Stimulated activated CD4-positive, alpha-beta T cell treated with anti-CD3 and anti-CD28 coated beads, Interleukin-2, amount 100 ng/mL, for 48 hours (primary cell): ENCODE results near the gene SPRED3.
"Not testable (repeated sequence)": the region's sequence is repeated elsewhere in the genome, so short reads cannot be mapped to it uniquely, and the experiment has no call there.

Experiments
- DNase-seq, 2 donors: peaks; one replicate each; pipeline ENCODE4 v3.0.0-alpha.2; 2020

SPRED3 gene, protein sequence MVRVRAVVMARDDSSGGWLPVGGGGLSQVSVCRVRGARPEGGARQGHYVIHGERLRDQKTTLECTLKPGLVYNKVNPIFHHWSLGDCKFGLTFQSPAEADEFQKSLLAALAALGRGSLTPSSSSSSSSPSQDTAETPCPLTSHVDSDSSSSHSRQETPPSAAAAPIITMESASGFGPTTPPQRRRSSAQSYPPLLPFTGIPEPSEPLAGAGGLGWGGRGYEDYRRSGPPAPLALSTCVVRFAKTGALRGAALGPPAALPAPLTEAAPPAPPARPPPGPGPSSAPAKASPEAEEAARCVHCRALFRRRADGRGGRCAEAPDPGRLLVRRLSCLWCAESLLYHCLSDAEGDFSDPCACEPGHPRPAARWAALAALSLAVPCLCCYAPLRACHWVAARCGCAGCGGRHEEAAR

DNA sequence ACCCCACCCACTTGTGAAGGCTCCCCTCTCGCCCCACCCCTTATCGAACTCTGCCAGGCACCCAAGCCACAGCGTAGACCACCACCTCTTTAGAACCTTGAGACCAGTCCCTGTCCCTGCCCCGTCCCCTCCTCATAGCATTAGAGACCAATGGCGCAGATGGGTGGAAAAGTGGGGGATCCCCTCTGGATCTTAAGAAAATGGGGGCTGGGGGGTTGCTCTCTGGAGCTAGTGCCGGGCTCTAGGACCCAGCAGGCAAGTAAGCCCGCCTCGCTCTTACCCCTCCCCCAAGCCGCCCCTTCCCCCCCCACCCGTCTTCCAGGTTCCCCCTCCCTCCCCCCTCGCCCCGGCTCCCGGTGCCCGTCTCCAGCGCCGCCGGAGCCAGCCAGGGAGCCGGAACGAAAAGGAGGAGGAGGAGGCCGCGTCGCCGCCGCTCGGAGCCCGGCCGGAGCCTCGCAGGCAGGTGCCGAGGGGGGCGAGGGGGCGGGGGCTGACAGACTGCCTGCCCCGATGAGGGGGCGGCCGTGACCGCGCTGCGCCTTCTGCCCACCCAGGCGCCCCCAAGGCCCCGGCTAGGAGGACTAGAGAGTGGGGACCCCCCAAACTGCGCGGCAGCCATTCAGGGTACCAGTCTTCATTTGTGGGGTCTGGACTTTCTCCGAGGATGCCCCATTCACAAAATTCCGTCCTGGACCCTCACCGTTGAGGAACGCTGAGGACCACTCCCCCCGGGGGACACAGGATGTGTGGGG lies at the start of gene SPRED3:
Gene SPRED3 (plus strand): TSS at position 349 of the 752 bp plus-strand sequence. CDS start 1,606 bp downstream, outside the sequence.
- no peak for DNase-seq

DNA sequence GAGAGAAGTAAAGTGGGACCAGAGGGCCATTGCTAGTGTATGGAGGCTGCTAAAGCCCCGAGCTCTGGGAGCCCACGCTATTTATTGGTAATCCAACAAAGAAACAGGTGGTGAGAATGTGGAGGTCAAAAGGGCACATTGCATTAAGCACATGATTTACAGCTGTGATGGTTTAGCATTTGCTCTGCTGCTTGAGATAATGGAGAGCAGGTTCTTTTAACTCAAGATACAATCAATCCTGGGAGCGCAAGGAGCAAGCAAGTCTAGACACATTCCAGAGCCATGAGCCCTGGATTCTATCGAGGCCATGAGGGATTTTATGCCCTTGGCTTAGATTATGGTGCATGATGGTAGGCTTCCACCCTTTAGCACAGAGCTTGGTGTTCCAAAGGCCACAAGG lies 49.5 kb upstream of the SPRED3 start:
- not testable (repeated sequence) for DNase-seq

DNA sequence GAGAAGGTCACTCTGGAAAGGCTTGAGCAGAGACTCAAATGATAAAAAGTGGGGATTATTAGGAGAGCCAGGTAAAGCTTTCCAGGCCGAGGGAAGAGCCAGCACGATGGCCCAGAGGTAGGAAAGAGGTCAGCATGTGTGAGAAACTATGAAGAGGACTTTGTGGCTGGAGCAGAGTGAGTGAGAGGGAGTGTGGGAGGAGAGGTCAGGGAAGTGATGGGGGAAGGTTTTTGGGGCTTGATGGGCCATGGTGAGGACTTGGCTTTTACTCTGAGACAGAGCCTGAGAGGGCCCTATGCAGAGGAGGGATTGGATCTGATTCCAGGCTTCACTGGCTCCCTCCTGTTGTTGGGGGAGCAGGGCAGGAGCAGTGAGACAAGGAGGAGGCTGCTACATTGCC lies 47.6 kb upstream of the SPRED3 start:
- no peak for DNase-seq

DNA sequence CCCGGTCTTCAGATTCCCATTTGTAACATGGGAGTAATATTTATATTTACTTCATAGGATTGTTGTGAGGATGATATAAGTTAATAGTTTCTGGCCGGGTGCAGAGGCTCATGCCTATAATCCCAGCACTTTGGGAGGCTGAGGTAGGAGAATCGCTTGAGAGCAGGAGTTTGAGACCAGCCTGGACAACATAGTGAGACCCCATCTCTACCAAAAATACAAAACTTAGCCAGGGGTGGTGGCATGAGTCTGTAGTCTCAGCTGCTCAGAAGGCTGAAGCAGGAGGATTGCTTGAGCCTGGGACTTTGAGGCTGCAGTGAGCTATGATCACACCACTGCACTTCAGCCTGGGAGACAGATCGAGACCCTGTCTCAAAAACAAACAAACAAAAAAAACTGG lies 41.7 kb upstream of the SPRED3 start:
- no peak for DNase-seq

DNA sequence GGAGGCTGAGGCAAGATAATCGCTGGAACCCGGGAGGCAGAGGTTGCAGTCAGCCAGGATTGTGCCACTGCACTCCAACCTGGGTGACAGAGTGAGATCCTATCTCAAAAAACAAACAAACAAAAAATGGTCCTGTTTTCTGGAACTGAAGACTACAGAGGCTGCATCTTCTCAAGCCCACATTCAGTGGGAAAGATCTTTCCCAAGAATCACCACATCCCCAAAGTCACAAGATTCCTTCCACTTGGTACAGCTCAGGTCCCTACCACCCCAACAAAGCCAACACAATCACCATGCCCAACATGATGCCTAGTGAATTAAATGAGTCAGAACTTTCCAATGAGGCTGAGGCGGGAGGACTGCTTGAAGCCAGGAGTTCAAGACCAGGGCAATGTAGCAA lies 37.6 kb upstream of the SPRED3 start:
- no peak for DNase-seq

DNA sequence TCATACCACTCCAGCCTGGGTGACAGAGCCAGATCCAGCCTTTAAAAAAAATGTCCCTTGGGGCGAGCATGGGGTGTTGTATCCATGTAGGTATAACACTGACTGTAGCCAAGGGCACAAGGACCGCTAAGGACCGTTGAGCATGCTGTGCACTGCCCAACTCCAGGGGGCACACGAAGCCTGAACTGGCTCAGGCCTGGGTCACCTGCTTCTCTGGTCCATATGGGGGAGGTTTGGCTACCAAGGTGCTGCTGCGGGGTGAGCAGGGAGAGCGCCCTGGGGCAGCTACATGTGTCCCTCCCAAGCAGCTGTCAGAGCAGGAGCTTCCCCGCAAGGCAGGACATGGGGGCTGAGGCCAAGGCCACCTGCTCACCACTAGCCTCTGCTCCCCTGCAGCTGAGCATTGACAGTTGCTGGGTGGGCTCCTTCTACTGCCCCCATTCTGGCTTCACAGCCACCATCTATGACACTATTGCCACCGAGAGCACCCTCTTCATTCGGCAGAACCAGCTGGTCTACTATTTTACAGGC lies 36.6 kb upstream of the SPRED3 start:
- no peak for DNase-seq

DNA sequence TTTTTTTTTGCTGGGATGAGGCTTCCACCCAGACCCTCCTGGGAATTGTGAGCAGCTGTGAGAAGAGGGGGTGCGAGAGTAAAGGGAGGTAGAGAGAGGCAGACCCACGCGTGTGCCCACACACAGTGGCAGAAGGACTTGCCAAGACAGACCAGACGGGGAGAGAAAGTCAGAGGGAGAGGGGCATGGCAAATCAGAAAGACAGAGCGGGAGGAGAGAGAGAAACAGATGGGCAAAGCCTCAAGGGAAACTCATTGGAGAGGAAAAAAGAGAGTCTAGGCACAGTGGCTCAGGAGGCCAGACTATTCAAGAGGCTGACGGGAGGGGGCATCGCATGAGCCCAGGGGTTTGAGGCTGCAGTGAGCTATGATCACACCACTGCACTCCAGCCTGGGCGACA lies 35.9 kb upstream of the SPRED3 start:
- DNase-seq = no peak

DNA sequence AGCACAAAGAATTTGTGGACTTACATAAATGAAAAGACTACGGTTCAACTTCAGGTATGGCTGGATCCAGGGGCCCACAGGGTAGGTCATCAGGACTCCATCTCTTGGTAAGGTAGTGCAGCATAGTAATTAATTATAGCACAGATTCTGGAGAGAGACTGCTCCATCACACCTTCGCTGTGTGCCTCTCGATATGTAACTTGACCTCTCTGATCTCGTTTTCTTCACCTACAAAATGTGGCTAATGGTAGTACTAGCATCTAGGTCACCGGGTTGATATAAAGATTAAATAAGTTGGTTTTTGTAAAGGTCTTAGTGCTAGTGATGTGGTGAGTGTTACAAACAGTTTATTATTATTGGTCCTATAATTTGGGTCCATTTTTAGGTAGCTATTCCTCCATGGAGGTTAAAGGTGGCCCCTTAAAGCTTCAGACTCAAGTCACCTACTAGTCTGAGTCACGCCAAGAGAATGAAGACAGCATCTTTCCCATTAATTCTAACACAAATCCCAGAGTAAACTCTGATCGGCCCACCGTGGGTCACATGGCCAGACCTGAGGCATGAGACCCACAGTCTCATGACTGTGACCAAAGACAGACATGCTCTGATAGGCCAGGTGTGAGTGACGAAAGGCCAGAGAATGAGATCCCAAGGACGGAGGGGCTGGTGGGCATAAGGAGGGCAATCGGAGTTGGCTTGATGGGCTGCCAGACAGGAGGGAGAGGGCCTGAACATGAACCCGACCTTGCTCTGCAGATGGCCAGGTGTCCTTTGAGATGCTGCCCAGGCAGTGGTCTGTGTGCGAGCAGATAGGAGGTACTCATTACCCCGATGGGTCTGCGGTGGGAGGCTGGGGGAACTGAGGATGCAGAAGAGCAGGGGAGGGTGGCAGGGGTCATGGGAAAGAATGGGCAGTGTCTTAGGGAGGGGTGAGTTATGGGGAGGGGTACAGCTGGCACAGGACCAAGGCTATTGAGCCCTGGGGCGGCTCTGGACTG lies 32.5 kb upstream of the SPRED3 start:
- no peak for DNase-seq

DNA sequence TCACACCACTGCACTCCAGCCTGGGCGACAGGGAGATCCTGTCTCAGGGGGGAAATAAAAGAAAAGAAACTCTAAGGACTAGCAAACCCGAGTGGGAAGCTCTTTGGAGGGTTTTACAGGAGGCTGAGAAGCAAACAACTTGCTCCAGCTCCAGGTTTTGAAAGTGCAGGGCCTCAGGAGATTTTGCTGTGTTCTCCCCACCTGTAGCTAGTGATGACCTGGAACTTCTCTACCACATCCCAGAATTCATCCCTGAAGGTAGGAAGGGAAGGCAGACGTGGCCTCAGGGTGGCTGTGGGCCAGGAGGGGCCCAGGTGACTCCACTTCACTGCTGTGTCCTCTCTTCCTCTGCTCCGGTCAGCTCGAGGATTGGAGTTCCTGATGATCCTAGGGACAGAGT lies 30.4 kb upstream of the SPRED3 start:
- no peak for DNase-seq

DNA sequence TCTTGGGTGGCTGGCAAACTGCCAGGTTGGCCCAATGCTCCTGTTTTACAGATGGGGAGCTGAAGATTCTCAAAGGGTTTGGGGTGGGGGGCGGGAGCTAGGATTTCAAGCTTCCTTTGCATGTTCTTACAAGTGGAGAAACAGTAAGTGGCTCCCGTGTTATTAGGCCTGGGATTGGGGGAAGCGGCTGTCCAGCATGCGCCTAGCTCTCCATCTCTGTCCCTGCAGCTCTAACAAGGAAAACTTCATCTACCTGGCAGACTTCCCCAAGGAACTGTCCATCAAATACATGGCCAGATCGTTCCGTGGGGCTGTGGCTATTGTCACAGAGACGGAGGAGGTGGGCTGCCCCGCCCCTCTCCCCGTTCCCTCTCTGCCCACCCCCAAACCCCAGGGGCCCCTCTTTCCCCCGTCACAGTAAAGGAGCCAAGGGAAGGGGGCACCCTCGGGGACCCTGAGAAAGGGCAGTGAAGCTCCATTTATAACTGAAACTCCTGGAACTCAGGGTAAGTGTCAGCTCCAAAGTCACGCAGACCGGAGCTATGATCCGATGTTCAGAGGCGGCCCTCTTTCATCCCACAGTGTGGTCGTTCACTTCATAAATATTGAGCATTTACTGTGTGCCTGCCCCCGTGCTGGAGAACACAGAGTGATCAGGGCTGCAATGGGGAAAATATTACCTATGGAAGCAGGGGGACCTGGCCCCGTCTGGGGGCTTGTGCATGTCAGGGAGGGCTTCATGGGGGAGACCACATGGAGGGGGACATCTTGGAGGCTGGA lies 29.1 kb upstream of the SPRED3 start:
- no peak for DNase-seq

DNA sequence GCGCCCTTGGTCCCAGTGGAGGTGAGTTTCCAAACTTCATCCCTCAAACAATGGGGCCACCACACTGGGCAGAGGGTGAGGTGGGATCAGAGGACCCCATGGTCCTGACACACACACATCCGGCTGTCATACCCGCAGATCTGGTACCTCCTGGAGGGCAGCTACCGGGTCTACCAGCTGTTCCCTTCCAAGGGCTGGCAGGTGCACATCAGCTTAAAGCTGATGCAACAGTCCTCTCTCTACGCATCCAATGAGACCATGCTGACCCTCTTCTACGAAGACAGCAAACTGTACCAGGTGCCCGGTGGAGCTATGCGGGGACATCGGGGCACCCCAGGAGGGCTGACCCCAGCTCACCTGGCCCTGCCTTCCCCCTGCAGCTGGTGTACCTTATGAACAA lies 28.1 kb upstream of the SPRED3 start:
- no peak for DNase-seq

DNA sequence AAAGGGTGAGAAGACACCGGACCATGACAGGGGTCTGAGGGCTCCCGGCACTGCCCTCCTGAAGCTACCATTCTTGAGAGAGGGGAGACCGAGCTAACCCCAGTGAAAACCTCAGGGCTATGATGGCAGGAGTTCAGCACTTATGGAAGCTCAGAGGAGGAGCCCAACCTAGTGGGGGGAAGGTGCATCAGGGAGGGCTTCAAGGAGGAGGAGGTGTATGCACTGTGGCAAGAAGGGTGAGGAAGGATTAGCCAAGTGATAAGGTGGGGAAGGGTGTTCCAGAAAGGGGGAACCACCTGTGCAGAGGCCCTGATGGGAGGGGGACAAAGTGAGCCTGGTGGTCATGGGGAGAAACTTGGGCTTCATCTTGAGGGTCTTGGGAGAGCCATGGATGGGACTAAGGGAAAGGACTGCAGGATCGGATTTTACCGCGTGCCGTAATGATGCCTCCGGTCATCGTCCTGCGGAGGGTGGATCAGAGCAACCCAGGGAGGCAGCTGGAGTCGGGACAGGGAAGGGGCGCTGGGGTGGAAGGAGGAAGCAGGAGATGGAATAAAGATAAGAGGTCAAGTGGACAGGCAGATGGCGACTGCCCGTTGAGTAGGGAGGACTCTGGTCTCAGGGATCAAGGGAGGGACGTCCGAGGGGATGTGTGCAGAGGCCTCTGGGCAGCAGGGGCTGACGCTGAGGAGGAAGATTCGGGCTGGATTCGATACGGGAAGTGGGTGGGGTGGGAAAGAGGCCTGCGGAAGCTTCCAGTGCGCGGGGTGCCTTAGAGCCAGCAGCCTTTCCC lies 27.5 kb upstream of the SPRED3 start:
- DNase-seq = no peak

DNA sequence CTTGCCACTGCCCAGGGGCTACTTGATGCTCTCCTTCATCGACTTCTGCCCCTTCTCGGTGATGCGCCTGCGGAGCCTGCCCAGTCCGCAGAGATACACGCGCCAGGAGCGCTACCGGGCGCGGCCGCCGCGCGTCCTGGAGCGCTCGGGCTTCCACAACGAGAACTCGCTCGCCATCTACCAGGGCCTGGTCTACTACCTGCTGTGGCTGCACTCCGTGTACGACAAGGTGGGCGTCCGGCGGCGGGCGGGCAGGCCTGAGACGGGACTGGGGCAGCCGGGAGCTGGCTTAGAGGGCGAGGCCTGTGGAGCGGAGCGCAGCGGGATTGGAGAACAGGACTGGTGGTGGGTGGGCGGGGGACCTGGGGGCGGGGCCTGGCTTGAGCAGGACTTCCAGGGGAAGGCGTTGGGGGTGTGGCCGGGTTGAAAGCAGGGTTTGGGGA lies 26.8 kb upstream of the SPRED3 start:
- peak; percentile 65 to 69 for DNase-seq

DNA sequence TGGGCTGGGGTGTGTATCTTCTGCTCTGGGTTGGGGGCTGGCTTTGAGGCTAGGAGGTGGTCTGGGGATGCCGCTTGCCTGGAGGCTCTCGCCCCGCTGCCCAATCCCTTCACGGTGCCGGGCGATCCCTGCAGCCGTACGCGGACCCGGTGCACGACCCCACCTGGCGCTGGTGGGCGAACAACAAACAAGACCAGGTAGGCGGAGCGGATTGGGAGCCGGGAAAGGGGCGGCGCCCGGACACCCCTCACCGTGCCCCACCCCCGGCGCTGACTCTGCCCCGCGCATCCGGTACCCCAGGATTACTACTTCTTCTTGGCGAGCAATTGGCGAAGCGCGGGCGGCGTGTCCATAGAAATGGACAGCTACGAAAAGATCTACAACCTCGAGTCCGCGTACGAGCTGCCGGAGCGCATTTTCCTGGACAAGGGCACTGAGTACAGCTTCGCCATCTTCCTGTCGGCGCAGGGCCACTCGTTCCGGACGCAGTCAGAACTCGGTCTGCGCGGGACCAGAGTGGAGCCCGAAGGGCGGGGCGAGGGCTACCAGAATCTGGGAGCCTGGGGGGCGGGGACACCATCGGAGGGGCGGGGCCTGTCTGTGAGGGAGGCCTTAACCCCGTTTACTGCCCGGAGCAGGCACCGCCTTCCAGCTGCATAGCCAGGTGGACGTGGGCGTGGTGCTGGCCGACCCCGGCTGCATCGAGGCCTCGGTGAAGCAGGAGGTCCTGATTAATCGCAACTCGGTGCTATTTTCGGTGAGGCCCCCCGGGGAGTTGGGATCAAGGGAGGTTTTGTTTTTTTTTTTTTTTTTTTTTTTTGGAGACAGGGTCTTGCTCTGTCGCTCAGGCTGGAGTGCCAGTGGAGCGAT lies 26.2 kb upstream of the SPRED3 start:
- DNase-seq = peak; percentile 85 to 87

DNA sequence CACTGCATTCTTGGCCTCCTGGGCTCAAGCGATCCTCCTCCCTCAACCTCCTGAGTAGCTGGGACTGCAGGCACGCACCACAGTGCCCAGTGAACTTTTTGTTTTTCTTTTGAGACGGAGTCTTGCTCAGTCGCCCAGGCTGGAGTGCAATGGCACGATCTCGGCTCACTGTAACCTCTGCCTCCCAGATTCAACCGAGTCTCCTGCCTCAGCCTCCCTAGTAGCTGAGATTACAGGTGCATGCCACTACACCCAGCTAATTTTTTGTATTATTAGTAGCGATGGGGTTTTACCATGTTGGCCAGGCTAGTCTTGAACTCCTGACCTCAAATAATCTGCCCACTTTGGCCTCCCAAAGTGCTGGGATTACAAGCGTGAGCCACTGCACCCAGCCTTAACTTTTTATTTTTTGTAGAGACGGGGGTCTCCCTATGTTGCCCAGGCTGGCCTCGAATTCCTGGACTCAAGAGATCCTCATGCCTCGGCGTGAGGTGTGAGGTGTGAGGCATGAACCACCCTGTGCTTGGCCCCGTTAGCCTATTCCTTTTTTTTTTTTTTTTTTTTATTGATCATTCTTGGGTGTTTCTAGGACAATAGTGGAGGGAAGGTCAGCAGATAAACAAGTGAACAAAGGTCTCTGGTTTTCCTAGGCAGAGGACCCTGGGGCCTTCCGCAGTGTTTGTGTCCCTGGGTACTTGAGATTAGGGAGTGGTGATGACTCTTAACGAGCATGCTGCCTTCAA lies 25.4 kb upstream of the SPRED3 start:
- DNase-seq = not testable (repeated sequence)

DNA sequence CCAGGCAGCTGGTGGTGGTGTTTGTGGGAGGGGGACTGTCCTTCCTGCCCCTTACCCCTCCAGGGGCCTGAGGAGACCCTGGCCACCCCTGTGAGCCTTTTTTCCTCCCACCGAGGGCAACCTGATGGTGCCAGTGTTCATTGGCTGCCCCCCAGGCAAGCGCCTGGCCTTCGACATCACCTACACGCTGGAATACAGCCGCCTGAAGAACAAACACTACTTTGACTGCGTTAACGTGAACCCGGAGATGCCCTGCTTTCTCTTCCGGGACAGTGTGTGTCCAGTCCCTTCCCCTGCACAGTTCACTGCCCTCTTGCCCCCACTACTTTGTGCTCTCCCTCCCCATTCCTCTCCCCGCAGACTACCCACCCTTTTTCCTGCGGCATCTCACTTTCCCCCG lies 21.5 kb upstream of the SPRED3 start:
- DNase-seq = no peak

DNA sequence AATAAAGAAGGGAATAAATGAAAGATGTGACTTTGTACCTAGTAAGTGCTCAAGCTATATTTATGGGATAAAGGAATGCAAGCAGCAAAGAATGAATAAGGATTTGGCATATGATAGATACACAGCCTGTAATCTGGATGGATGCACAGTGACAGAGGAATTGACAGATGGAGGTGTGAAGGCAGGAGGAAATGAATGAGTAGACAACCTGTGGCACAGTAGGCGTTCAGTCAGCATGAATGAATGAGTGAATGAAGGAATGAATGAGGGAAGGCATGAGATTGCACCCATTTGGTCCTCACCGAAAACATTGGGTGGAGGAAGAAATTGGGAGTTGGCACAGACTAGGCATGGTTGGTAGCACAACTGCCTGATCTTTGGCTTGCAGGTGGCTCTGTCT lies 18.9 kb upstream of the SPRED3 start:
- DNase-seq = no peak

DNA sequence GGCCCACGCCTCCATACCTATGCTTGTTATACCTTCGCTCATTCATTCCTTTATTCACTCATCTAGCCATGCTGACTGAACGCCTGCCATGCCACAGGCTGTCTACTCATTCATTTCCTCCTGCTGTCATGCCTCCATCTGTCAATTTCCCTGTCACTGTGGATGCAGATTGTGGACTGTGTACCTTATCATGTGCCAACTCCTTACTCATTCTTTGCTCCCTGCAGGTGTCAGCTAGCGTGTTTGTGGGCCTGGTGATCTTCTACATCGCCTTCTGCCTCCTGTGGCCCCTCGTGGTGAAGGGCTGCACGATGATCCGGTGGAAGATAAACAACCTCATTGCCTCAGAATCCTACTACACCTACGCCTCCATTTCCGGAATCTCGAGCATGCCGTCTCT lies 18.2 kb upstream of the SPRED3 start:
- no peak for DNase-seq

DNA sequence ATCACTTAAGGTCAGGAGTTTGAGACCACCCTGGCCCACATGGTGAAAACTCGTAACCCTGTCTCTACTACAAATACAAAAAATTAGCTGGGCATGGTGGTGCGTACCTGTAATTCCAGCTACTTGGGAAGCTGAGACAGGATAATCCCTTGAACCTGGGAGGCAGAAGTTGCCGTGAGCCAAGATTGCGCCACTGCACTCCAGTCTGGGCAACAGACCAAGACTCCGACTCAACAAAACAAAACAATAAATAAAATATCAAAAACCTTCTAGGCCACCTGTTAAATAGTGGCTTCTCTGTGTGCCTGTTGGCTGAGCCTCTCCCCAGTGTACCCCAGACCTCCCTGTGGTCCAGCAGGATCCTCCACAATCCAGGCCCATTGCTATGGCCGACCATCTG lies 17.4 kb upstream of the SPRED3 start:
- DNase-seq = no peak
